OCI-LY7 (cell line): ENCODE data around the gene SAP130. TPM values are rescaled to one million over a fixed set of nuclear protein-coding genes. Genes with fewer than 3 reads are reported as not detected.

Source experiments
- BruUV-seq: library from RNA; stranded (reverse); fragments of 400-500 nt; replicated peaks from 2 replicates; lab custom pipeline; 2021; lab: Mats Ljungman, UMichigan
- CTCF ChIA-PET: fragments of 300-600 bp; sonication (Branson Sonifier 250); formaldehyde crosslinking; loops from one replicate; lab custom pipeline; 2022; ENCODE audit warnings: antibody characterized with exemption; ENCODE audit not compliant: unreplicated experiment; lab: Charles Lee
- POLR2A ChIA-PET: fragments of 300-600 bp; sonication (Branson Sonifier 250); formaldehyde crosslinking; loops from one replicate; lab custom pipeline; 2022; ENCODE audit warnings: antibody characterized with exemption; lab: Charles Lee
- DNase-seq: peaks from one replicate; pipeline ENCODE4 v3.0.0-alpha.2; 2015; ENCODE audit warnings: low spot score
- H2AFZ ChIP-seq: fragments of 200-600 bp; sonication (generic), shearing (Covaris generic); 2 replicates; pipeline ENCODE4 v1.6.1; 2014; ENCODE audit warnings: mild to moderate bottlenecking, antibody characterized with exemption, low read length, moderate library complexity
- H3K27ac ChIP-seq: fragments of 200-600 bp; sonication (generic); 2 replicates; pipeline ENCODE4 v1.5.1; 2014; ENCODE audit warnings: mixed run types, low read depth, mild to moderate bottlenecking, moderate library complexity, low read length, inconsistent platforms; ENCODE audit not compliant: poor library complexity, severe bottlenecking
- H3K36me3 ChIP-seq: fragments of 200-600 bp; sonication (generic); 2 replicates; pipeline ENCODE4 v1.6.1; 2014; ENCODE audit warnings: mild to moderate bottlenecking, antibody characterized with exemption, low read length, moderate library complexity, mixed read lengths; ENCODE audit not compliant: insufficient read depth
- H3K4me1 ChIP-seq: fragments of 200-600 bp; sonication (generic); 2 replicates; pipeline ENCODE4 v1.5.1; 2014; ENCODE audit warnings: mild to moderate bottlenecking, low read length; ENCODE audit not compliant: insufficient read depth, poor library complexity, severe bottlenecking
- H3K4me2 ChIP-seq: fragments of 200-600 bp; sonication (generic); 2 replicates; pipeline ENCODE4 v1.6.1; 2014; ENCODE audit warnings: mild to moderate bottlenecking, low read length
- H3K4me3 ChIP-seq: fragments of 200-600 bp; sonication (generic); 2 replicates; pipeline ENCODE4 v1.5.1; 2014; ENCODE audit warnings: mild to moderate bottlenecking, low read depth, low read length; ENCODE audit not compliant: poor library complexity, severe bottlenecking
- H3K79me2 ChIP-seq: fragments of 200-600 bp; sonication (generic); 2 replicates; pipeline ENCODE4 v1.6.1; 2016; ENCODE audit warnings: low read depth, mild to moderate bottlenecking, low read length, moderate library complexity, mixed read lengths; ENCODE audit not compliant: insufficient read depth
- H3K9me2 ChIP-seq: fragments of 200-600 bp; sonication (generic); 2 replicates; pipeline ENCODE4 v1.6.1; 2016; ENCODE audit warnings: mild to moderate bottlenecking, low read length, mixed read lengths; ENCODE audit not compliant: insufficient read depth
- H3K9me3 ChIP-seq: fragments of 200-600 bp; sonication (generic); 2 replicates; pipeline ENCODE4 v1.6.1; 2014; ENCODE audit warnings: mild to moderate bottlenecking, mixed run types, low read length, mixed read lengths
- H4K20me1 ChIP-seq: fragments of 200-600 bp; sonication (generic); 2 replicates; pipeline ENCODE4 v1.6.1; 2014; ENCODE audit warnings: mild to moderate bottlenecking, antibody characterized with exemption, low read length, moderate library complexity, mixed read lengths; ENCODE audit not compliant: insufficient read depth
- EZH2phosphoT487 ChIP-seq: fragments of 200-600 bp; sonication (generic); IDR thresholded peaks from 2 replicates; pipeline ENCODE4 v1.6.1; 2018; ENCODE audit warnings: low read depth, borderline replicate concordance, mild to moderate bottlenecking, mixed run types, antibody characterized with exemption, low read length, moderate library complexity, mixed read lengths
- intact Hi-C: fragments of 100-400 bp; cut with micrococcal nuclease; formaldehyde crosslinking; loops from one replicate; pipeline ENCODE4 v1.10.0; 2022; ENCODE audit not compliant: unreplicated experiment
- total RNA-seq, 2 experiments: library from RNA; depleted of rRNA in 1 of 2; stranded (reverse); fragments of >200 nt in 1 of 2; shearing (Covaris generic) in 1 of 2; gene quantifications; 2 replicates each; pipeline ENCODE4 v1.2.3, GENCODE V29; 2014 to 2022
- TF ChIP-seq, protein P1 (sequence below): fragments of 200-600 bp; sonication (generic); conservative IDR thresholded peaks from 2 replicates; pipeline ENCODE4 v1.5.1; 2014; ENCODE audit warnings: mild to moderate bottlenecking, antibody characterized with exemption, low read length, moderate library complexity, mixed read lengths

Gene SAP130
- total RNA-seq, 2 experiments from 2014 or later = 9.6 to 31.8 TPM

DNA sequence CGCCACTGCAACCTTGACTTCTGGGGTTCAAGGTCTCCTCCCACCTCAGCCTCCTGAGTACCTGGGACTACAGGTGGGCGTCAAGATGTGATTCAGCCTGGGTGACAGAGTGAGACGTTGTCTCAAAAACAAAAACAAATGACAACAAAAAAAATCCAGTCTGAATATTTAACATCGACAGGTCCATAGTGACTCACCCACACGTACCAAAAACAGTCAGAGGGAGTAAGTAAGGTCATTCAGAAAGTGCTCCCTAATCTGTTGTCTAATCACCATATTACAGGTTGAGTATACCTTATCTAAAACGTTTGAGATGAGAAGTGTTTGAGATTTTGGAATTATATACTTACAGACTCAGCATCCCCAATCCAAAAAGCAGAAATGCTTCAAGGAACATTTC is 24.4 kb downstream of the SAP130 start:
- no TSS peak for BruUV-seq

DNA sequence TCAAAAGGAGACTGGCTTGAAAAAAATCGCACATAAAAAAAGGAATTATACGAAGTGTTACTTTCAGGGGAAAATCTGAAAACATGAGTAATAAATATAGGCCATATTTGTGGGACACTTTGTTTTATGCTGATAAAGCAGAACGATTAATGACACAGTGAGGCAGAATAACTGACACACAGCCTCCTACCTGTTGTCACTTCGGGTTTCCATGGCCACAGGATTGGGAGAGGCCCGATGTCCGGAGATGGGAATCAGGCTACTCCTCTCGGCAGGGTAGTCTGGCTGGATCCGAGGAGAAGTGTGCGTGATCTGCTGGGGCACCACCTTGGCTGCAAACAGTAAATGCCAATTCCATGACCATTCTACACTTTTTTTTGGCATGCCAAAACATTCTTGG is 31.7 kb downstream of the SAP130 start:
- ChIA-PET CTCF (no interaction called here), POLR2A (no interaction called here)
- H4K20me1 ChIP-seq = no peaks in the 10 kb centered on the region
- intact Hi-C loops = no loop called here
- H3K9me3 ChIP-seq = no peaks in the 10 kb centered on the region
- no peaks in the 10 kb centered on the region for H3K4me1 ChIP-seq
- H3K4me3 ChIP-seq = no peak overlapping the region
- no peak overlapping the region for H3K27ac ChIP-seq
- no peaks in the 10 kb centered on the region for H3K9me2 ChIP-seq
- H2AFZ ChIP-seq = no peak overlapping the region
- peaks cover 85% of the 10 kb centered on the region for H3K36me3 ChIP-seq
- TF ChIP-seq EZH2phosphoT487 = no peak
- TF ChIP-seq, protein P1, sequence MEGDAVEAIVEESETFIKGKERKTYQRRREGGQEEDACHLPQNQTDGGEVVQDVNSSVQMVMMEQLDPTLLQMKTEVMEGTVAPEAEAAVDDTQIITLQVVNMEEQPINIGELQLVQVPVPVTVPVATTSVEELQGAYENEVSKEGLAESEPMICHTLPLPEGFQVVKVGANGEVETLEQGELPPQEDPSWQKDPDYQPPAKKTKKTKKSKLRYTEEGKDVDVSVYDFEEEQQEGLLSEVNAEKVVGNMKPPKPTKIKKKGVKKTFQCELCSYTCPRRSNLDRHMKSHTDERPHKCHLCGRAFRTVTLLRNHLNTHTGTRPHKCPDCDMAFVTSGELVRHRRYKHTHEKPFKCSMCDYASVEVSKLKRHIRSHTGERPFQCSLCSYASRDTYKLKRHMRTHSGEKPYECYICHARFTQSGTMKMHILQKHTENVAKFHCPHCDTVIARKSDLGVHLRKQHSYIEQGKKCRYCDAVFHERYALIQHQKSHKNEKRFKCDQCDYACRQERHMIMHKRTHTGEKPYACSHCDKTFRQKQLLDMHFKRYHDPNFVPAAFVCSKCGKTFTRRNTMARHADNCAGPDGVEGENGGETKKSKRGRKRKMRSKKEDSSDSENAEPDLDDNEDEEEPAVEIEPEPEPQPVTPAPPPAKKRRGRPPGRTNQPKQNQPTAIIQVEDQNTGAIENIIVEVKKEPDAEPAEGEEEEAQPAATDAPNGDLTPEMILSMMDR = no peak
- BruUV-seq = no TSS peak
- no peak overlapping the region for H3K4me2 ChIP-seq
- no peak for DNase-seq
- H3K79me2 ChIP-seq = no peaks in the 10 kb centered on the region

More for the DNA sequence above, 24.4 kb downstream of the SAP130 start:
- Histone ChIP-seq H2AFZ (no peak overlapping the region), H3K27ac (no peak overlapping the region), H3K9me2 (no peaks in the 10 kb centered on the region), H3K79me2 (no peaks in the 10 kb centered on the region), H3K9me3 (no peaks in the 10 kb centered on the region), H3K4me3 (no peak overlapping the region), H3K4me1 (no peaks in the 10 kb centered on the region), H3K36me3 (peaks cover 88% of the 10 kb centered on the region), H4K20me1 (no peaks in the 10 kb centered on the region), H3K4me2 (no peak overlapping the region)
- no peak for DNase-seq
- intact Hi-C loops = no loop called here
- POLR2A ChIA-PET = interaction anchor here (0.7 to 1.0 kb wide), 4 partner anchors 12 to 1801 kb away, joined by 4 to 6 read pairs (median 6); no protein-coding TSS in a partner anchor
- TF ChIP-seq, protein P1 = no peak
- TF ChIP-seq EZH2phosphoT487 = no peak
- CTCF ChIA-PET = no interaction called here

- intact Hi-C loops = no loop called here
- Histone ChIP-seq H4K20me1 (no peaks in the 10 kb centered on the region), H3K4me3 (no peak overlapping the region), H3K9me3 (no peaks in the 10 kb centered on the region), H3K4me2 (no peak overlapping the region), H3K4me1 (no peaks in the 10 kb centered on the region), H3K27ac (no peak overlapping the region), H2AFZ (no peak overlapping the region), H3K36me3 (peaks cover 81% of the 10 kb centered on the region), H3K79me2 (no peaks in the 10 kb centered on the region), H3K9me2 (no peaks in the 10 kb centered on the region)
- no peak for TF ChIP-seq EZH2phosphoT487
- TF ChIP-seq, protein P1 = no peak
- ChIA-PET CTCF (no interaction called here), POLR2A (no interaction called here)
- DNase-seq = no peak
- BruUV-seq = no TSS peak
Measured at GRCh38 chr2:127995725-127996124, 32.1 kb downstream of the SAP130 start.
